Activated CD8-positive, alpha-beta memory T cell treated with anti-CD3 and anti-CD28 coated beads for 24 hours (primary cell): ENCODE data around the gene MEF2A.
"Not testable (repeated sequence)": the region's sequence is repeated elsewhere in the genome, so short reads cannot be mapped to it uniquely, and the experiment has no call there.

ENCODE experiments used
- DNase-seq: peaks from one replicate; pipeline ENCODE4 v3.0.0-alpha.2; 2020

The MEF2A gene

DNA sequence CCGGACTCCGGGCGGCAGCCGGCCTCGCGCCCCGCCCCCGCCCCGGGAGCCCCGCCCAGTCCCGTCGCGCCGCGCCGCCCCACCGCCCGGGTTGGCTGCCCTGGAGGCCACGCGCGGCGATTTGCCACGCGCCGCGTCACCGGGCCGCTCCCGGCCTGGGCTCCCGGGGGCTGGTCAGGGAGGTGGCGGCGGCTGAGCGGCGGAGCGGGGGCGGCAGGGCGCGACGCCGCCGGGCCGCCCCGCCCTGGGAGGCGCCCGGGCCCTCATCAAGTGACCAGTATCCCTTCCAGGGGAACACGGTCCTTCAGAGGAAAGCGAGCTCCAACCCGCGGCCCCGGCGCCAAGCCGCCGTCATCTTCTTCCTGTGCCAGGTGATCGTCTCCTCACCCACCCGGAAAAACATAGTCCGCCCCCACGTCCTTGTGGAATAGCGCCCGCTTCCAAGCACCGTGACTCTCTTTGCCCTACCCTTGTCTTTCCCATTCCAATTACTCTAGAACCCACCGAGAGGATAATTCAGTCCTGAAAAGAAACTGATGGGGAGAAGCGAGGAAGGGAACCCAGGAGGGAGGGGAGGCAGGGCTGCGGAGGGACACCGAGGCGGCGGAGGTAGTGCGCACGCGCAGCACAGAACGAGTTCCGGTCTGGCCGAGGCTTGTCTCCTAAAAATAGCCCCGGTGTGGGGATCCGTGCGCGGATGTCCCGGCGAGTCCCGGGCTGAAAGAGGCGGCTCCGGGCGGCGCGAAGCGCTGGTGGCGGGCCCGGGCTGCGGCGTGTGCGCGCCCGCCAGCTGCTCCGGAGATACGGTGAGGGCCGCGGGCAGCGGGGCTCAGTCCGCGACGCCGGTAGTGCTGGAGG, at the start of gene MEF2A:
TSS of gene MEF2A (plus strand) at position 686 of the 858 bp plus-strand sequence. CDS start 67,136 bp downstream, outside the sequence.
- DNase-seq, result peak; percentile 96

DNA sequence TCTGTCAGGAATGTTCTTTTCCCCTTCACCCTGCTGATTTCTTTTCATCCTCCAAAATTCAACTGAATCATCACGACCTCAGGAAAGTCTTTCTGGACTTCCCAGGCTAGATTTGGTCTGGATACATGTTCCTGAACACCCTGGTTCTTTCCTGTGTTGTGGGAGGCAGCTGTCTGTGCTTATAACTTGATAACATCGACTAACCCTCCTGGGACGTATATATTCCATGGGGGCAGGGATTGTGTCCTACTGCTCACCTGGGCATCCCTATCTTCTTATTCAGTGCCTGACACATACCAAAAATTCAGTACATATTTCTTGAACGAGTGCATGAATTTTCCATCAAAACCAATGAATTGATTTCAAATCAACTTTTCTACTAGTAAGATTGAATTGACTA, 47.6 kb upstream of the MEF2A start:
- DNase-seq, result no peak

DNA sequence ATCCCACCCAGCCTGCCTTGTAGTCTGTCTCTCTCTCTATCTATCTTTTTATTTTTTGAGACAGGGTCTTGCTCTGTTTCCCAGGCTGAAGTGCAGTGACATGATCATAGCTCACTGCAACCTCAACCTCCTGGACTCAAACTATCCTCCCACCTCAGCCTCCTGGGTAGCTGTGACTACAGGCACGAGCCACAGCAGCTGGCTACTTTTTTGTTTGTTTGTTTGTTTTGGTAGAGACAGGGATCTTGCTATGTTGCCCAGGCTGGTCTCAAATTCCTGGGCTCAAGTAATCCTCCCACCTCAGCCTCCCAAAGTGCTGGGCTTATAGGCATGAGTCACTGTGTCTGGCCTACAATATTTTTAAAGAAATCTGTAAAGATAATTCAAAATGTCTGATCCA, 46.4 kb upstream of the MEF2A start:
- DNase-seq, result not testable (repeated sequence)

DNA sequence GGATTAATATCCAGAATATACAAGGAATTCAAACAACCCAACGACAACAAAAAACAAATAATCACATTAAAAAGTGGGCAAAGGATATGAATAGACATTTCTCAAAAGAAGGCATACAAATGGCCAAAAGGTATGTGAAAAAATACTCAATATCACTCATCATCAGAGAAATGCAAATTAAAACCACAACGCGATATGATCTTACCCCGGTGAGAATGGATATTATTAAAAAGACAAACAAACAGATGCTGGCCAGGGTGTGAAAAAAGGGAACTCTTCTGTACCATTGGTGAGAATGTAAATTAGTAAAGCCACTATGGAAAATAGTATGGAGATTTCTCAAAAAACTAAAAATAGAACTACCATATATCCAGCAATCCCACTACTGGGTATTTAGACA, 43.5 kb upstream of the MEF2A start:
- no peak for DNase-seq

DNA sequence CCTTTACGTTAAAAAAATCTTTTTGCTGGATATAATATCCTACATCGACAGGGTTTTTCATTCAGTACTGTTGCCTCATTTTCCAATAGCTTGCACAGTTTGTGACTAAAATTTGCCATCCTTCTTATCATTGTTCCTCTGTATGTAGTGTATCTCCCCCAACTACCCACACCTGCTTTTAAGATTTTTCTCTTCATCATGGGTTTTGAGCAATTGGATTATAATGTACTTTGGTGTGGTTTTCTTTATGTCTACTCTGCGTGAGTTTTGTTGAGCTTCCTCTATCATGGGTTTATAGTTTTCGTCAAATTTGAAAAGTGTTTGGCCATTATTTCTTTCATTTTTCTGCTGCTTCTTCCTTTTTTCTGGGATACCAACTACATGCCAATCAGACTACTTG, 39.6 kb upstream of the MEF2A start:
- no peak for DNase-seq

DNA sequence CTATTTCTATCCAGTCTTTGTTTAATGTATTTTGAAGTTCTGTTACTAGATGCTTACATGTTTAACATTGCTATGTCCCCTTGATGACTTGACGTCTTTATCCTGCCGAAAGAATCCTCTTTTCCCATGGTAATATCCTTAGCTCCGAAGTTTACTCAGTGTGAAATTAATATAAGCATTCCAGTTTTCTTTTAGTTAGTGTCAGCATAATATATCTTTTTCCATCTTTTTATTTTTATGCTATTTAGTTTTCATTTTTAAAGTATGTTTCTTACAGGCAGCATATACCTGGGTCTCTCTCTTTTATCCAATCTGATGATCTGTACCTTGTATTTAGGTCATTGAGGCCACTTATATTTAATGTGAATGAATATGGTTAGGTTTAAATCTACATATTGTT, 39.1 kb upstream of the MEF2A start:
- DNase-seq, result no peak

DNA sequence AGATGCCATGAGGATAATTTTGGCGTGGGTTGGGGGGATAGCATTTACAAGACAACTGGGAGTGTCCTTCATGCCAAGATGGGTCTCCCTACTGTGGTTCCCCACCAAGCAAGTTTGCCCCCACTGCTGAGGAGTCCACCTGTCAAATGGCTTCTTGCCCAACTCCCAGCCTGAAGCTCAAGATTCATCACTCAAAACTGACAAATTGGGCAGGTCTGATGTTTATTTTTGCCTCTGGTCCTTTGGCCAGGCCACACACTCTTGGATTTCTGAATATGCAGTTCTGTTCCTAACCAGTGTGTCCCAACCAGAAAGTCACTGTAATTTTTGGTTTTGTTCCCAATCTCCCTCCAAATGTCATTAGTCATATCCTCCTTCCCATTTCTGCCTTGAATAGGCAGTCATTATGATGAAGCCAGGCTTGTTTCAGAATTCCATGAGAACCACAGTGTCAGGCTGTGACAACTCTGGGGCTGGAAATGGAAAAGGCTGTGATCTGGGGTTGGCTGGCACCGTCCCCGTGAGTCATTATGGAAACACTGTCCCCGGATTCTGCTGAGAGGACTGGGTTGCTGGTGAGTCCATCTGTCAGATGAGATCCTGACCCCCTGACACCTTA, 29.3 kb upstream of the MEF2A start:
- DNase-seq, result no peak

DNA sequence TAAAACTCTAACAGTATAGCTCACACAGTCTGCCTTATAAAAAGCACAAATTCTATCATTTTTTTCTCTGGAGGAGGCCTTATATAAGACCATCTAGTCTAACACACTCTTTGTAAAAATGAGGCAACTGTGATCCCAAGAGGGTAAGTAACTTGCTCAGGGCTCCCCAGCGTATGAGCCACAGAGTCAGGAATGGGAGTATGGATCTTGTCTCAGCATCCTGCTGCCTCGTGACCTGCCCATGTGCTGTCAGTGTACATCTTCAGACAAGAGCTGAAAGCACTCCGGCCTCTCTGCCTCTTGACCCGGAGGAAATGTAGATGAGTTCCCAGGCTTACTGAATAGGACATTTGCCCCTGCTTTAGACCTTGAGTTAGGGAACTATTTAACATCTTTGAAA, 28.4 kb upstream of the MEF2A start:
- DNase-seq, result no peak

DNA sequence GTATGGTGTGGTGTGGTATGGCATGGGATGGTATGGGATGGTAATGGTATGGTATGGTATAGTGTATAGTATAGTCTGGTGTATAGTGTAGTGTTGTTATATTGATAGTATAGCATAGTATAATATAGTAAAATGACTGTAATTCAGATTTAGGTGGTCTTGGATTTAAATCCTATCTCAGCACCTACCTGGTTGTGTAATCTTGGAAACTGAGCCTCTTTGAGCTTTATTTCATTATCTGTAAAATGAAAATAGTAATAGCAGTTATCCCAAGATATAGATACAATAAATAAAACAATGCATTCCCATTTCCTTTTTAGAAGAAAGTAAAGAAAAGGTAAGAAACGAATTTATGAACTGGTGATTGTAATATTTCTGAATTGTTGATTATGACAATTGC, 27.5 kb upstream of the MEF2A start:
- no peak for DNase-seq

DNA sequence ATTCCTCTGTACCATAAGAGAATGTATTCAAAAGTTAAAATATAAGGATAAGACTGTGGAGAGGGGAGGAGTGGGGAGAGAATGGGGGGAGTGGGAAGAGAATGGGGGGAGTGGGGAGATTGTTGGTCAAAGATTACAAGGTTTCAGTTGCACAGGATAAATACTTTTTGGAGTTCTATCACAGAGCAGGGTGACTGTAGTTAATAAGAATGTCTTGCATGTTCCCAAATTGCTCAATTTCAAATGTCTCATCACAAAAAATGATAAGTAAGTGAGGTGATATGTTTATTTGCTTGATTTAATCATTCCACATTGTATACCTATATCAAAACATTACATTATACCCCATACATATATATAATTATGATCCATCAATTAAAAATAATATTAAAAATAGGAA, 23.0 kb upstream of the MEF2A start:
- no peak for DNase-seq

DNA sequence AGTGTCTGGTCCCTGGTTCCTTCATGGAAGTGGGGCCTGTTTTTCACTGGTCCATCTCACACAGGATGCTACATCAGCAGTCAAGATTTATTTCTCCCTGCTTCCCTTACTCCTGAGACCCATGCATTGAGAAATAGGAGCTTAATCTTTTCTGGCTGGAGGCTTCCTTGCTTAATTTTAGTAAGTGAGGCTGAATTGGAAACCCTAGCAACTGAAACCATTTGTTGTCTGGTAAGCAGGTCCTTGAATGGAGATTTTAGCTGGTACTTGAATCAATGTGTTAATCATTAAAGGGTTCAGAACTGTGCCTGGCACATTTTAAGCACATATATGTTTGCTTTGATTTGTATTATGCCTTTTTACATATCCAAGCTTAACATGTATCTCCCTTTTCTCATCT, 20.2 kb upstream of the MEF2A start:
- no peak for DNase-seq

DNA sequence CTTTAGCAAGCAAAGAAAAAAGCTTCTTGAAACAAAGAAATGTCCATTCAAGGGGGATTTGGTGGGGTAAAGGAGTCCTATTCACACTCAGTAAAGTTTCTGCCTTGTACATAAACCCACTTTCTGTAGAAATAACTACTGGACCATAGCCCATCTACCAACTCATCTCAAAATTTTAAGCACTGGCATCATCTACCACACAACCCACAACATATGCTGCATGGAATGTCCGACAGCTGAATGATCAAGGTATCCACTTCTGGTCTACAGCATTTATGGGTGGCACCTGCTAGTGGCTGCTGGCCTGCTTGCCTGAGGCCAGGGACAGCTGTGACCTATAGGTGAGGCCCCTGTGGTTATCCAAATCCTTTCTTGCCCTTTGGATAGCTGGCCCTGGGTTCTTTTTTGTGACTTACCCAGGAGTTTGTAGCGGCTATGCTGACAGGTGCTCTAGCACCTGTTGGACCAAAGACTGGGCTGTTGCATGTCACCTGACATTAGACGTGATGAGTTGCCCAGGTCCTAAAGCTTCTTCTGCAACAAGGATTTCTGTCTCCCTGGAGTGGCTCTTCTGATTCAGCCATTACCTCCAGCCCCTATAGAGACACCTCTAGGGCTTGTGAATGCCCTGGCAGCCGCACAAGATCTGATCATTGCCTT, 19.2 kb upstream of the MEF2A start:
- DNase-seq, result no peak

DNA sequence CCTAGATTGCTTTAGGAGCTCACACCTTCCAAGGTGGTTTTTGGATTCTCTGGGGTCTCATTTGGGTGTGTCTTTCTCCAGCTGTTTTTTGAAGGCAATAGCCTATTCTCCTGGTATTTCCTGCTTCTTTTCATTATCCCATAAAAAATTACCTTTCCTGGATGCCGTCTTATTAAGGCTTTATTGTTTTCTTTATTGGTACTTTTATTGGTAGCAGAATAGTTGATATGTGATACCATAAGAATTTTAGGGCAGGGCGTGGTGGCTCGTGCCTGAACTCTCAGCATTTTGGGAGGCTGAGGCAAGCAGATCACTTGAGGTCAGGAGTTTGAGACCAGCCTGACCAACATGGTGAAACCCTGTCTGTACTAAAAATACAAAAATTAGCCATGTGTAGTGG, 18.3 kb upstream of the MEF2A start:
- no peak for DNase-seq

DNA sequence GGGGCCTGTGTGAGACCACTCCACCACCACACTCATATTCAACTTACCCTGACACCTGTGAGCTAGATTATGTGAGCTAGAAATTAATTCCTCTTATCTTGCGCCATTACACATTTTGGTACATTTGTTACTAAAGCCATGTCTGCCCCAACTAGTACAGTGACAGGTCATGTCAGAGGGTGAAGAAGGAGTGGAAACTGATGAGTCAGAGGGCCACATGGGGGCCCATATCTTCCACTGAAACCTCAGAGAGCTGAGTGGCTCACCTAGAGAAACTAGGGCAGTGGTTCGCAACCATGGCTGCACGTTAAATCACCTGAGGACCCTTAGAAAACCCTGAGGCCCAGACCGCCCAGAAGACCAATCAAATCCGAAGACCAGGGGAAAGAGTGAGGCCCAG, 15.7 kb upstream of the MEF2A start:
- DNase-seq, result no peak

DNA sequence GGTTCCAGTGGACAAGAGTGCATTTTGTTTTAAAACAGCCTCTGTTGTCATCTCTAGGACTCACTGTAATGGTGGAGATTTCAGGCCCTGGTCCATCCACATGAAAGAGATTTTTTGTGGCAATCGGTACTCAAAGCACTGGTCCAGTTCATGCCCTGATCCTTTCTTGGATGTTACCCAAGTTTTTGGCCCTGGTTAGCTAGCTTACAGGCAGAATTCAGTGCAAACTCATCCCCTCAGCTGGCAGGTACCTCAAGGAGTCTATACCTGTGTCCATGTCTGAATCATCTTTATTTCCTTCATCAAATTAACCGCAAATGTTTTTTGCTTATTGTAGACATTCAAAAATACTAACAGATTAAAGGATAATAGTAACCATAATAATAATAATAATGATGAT, 13.7 kb upstream of the MEF2A start:
- no peak for DNase-seq

DNA sequence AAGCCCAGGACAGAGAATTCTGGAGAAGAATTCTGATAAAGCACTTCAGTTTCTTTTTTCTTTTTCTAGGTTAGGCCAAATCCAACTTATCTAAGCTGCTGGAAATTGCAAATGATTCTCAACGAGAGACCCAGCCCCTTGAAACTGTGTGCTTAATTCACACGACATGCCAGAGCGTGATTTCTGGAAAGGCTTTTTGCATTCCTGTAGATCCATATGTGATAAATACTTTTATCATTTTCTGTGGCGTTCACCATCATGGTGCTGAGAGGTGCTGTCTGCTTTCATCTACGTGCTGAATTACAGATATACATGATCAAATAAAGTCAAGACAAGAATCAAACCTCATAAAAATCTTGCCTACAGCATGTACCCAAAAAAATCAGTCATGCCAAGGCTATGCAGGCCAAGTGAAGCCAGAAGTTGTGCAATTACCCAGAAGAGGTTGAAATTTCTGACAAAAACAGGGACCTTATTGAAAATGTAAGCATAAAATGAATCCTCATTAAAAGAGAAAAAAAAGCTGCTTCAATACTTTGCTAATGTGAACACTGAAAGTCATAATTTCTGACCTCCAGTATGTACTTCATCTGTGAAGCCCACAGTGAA, 10.8 kb upstream of the MEF2A start:
- no peak for DNase-seq

DNA sequence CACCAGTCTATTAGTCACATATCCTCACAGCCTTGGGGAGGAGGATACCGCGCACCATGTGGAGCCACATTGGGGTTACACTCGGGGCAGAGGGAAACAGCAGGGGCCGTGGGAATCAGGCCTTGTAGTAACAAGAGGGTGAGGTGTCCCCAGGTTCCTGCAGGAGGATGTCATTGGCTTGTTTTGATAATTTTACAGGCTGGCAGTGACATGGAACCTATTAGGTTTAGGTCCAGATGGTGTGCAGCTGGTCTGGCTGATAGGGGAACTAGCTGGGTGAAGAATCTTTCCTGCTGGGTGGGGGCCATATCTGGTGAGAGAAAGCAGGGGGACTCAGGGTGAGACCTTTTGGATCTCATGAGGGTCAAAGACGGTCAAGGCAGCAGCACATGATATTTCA, 9.8 kb upstream of the MEF2A start:
- DNase-seq, result no peak

DNA sequence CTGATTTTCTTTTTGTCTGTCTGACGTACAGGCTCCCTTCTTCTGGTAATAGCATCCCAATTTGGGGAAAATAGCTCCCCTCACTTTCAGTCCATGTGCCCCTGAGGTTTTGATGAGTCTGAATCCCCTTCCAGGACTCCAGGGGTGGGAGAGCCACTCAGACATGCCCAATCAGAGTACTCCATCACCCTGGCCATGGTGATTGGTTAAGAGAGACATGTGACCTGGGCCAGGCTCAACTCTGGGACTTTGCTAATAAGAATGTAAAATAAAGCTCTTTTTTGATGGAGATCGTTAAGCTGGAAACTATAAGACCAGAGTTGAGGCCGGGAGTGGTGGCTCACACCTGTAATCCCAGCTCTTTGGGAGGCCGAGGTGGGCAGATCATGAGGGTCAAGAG, 9.2 kb upstream of the MEF2A start:
- DNase-seq, result no peak

DNA sequence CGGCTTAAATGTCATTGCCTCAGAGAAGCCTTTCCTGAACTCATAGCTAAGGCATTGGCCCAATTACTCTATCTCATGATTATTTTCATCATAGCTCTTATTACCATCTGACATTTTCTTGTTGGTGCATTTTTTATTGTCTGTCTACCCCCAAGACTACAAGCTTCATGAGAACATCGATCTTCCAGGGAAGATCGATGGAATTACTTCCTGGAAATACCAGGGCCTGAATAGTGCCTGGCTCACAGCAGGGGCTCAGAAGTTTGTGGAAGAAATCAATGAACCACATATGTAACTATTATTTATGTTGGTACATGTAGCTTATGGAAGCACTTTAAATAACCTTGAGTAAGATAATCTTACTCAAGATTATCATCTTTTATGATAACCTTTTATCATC, 7.7 kb upstream of the MEF2A start:
- DNase-seq, result no peak

DNA sequence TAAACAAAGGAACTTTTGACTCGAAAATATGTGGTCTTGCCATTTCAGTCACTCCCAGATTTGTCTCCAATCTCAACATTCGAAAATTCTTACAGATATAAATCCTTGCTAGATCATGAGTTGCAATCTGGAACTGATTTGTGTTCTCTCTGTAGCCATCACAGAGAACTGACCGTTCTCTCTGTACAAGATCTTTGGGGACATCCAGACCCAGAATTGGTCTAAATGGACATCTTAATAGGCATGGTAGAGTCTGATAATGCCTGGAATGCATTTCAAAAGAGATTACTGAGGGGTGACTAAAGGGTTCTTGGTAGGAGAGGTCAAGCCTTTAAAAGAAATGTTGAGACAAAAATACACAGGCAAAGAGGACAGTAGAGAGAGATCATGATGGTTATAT, 7.2 kb upstream of the MEF2A start:
- DNase-seq, result no peak

DNA sequence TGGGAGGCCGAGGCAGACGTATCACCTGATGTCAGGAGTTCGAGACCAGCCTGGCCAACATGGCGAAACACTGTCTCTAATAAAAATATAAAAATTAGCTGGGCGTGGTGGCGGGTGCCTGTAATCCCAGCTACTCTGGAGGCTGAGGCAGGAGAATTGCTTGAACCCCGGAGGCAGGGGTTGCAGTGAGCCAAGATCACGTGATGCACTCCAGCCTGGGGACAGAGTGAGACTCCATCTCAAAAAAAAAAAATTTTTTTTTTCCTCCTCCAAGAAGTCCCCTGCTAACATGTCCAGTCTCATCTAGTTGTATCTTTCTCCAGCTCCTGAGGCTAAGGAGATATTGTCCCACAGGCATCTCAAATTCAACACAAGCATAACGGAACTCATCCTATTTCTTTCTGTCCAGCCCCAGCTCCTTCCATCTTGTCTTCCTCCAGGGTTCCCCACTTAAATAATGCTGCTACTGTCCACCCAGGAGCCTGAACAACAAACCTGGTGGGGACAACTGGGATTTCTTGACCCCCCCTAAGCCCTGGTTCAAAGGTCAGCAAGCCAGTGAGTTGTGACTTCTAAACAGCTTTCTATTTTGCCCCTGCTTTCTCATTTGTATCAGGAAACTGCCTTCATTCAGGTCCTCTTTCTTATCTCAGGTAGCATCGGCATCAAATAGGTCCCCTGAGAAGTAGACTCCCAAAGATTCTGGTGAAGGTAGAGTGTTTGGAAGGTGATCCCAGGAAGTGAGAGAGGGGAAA, 4.1 kb upstream of the MEF2A start:
- no peak for DNase-seq

DNA sequence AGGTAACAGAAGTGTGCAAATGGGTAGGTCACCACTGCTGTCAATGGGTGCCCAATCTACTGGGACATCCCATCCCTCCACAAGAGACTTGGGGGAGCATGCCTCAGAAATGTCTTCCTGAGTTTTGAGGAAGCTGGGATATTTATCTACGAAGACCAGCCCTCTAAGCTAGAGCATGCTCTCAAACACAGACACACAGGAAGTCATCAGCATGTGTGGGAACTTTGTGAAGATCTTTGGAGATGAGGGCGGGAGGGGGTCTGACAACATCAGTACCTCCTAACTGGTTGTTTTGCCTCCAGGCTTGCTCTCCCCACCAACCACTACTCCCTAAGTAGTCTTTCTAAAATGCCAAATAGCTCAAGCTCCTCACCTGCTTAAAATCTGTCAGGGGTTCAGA, 3.5 kb upstream of the MEF2A start:
- DNase-seq, result no peak
